SK-N-SH treated with all-trans-retinoic acid at 6 μM for 48 hours (cell line): ENCODE data around the gene ANKRD30A.

ENCODE experiments used
- ATAC-seq: fragments of 200-7000 bp; cut with Tn5 transposase; 3 replicates; pipeline ENCODE4 v1.9.1; 2020; ENCODE audit warnings: mild to moderate bottlenecking, moderate library complexity
- ARNTL ChIP-seq: fragments of 450-650 bp; formaldehyde crosslinking; IDR thresholded peaks from 2 replicates; pipeline ENCODE4 v1.5.0; 2020; ENCODE audit warnings: low read depth, mild to moderate bottlenecking, moderate library complexity, borderline replicate concordance
- BACH2 ChIP-seq: fragments of 250-450 bp; sonication (Bioruptor Pico); IDR thresholded peaks from 2 replicates; pipeline ENCODE4 v1.9.0; 2021; ENCODE audit warnings: mild to moderate bottlenecking, borderline replicate concordance
- CREB5 ChIP-seq: fragments of 250-450 bp; sonication (Bioruptor Pico); IDR thresholded peaks from 2 replicates; pipeline ENCODE4 v1.5.1; 2020; ENCODE audit warnings: low read depth, mild to moderate bottlenecking, moderate library complexity
- CSRNP3 ChIP-seq: fragments of 250-450 bp; sonication (Bioruptor Pico); IDR thresholded peaks from 2 replicates; pipeline ENCODE4 v1.5.1; 2021; ENCODE audit warnings: mild to moderate bottlenecking, moderate library complexity
- ESRRG ChIP-seq: fragments of 250-450 bp; sonication (Bioruptor Pico); IDR thresholded peaks from 2 replicates; pipeline ENCODE4 v1.6.1; 2021; ENCODE audit warnings: mild to moderate bottlenecking
- GLIS3 ChIP-seq: fragments of 250-450 bp; sonication (Bioruptor Pico); IDR thresholded peaks from 2 replicates; pipeline ENCODE4 v1.5.0; 2020; ENCODE audit warnings: mild to moderate bottlenecking, moderate library complexity
- ISL1 ChIP-seq: fragments of 250-450 bp; sonication (Bioruptor Pico); IDR thresholded peaks from 2 replicates; pipeline ENCODE4 v2.1.2; 2022; ENCODE audit warnings: mild to moderate bottlenecking, moderate library complexity
- OSR1 ChIP-seq: fragments of 250-450 bp; sonication (Bioruptor Pico); IDR thresholded peaks from 2 replicates; pipeline ENCODE4 v1.8.0; 2022; ENCODE audit warnings: moderate library complexity, mild to moderate bottlenecking, inconsistent platforms
- PATZ1 ChIP-seq: fragments of 250-450 bp; sonication (Bioruptor Pico); IDR thresholded peaks from 2 replicates; pipeline ENCODE4 v1.8.0; 2020; ENCODE audit warnings: mild to moderate bottlenecking, moderate library complexity, borderline replicate concordance
- POU6F1 ChIP-seq: fragments of 250-450 bp; sonication (Bioruptor Pico); IDR thresholded peaks from 2 replicates; pipeline ENCODE4 v1.8.0; 2021; ENCODE audit warnings: low read depth, mild to moderate bottlenecking, moderate library complexity, borderline replicate concordance
- PPARA ChIP-seq: fragments of 250-450 bp; sonication (Bioruptor Pico); IDR thresholded peaks from 2 replicates; pipeline ENCODE4 v1.5.0; 2020; ENCODE audit warnings: mild to moderate bottlenecking, borderline replicate concordance
- RARB ChIP-seq: fragments of 250-450 bp; sonication (Bioruptor Pico); IDR thresholded peaks from 2 replicates; pipeline ENCODE4 v1.8.0; 2021; ENCODE audit warnings: mild to moderate bottlenecking, moderate library complexity
- SNAI2 ChIP-seq: fragments of 250-450 bp; sonication (Bioruptor Pico); IDR thresholded peaks from 2 replicates; pipeline ENCODE4 v1.5.0; 2020; ENCODE audit warnings: mild to moderate bottlenecking, moderate library complexity
- TCF4 ChIP-seq: fragments of 250-450 bp; sonication (Bioruptor Pico); IDR thresholded peaks from 2 replicates; pipeline ENCODE4 v1.8.0; 2021; ENCODE audit warnings: mild to moderate bottlenecking, moderate library complexity, borderline replicate concordance
- TOX ChIP-seq: fragments of 250-450 bp; sonication (Bioruptor Pico); IDR thresholded peaks from 2 replicates; pipeline ENCODE4 v1.8.0; 2021; ENCODE audit warnings: mild to moderate bottlenecking, moderate library complexity, borderline replicate concordance
- TSHZ2 ChIP-seq: fragments of 250-450 bp; sonication (Bioruptor Pico); IDR thresholded peaks from 2 replicates; pipeline ENCODE4 v1.5.0; 2020; ENCODE audit warnings: mild to moderate bottlenecking, moderate library complexity
- ZC3H10 ChIP-seq: fragments of 250-450 bp; sonication (Bioruptor Pico); IDR thresholded peaks from 2 replicates; pipeline ENCODE4 v1.5.1; 2021; ENCODE audit warnings: mild to moderate bottlenecking, moderate library complexity
- ZFP3 ChIP-seq: fragments of 250-450 bp; sonication (Bioruptor Pico); IDR thresholded peaks from 2 replicates; pipeline ENCODE4 v1.5.0; 2020; ENCODE audit warnings: mild to moderate bottlenecking, moderate library complexity
- ZFP30 ChIP-seq: fragments of 450-650 bp; formaldehyde crosslinking; IDR thresholded peaks from 2 replicates; pipeline ENCODE4 v1.5.0; 2022; ENCODE audit warnings: mild to moderate bottlenecking, moderate library complexity
- ZNF565 ChIP-seq: fragments of 450-650 bp; formaldehyde crosslinking; conservative IDR thresholded peaks from 2 replicates; pipeline ENCODE4 v1.5.0; 2020; ENCODE audit warnings: low read depth, mild to moderate bottlenecking, moderate library complexity
- ZNF70 ChIP-seq: fragments of 450-650 bp; formaldehyde crosslinking; IDR thresholded peaks from 2 replicates; pipeline ENCODE4 v1.5.0; 2020; ENCODE audit warnings: mild to moderate bottlenecking, moderate library complexity
- ZNF8 ChIP-seq: fragments of 450-650 bp; formaldehyde crosslinking; IDR thresholded peaks from 2 replicates; pipeline ENCODE4 v1.5.0; 2020; ENCODE audit warnings: mild to moderate bottlenecking, moderate library complexity

Gene ANKRD30A

GRCh38 chr10:37263304-37263703, 137.9 kb downstream of the ANKRD30A start:
- ATAC-seq: no peak
- no peak for TF ChIP-seq ISL1 (CRISPR knock-in tag)
- TF ChIP-seq TSHZ2 (CRISPR knock-in tag): no peak
- TF ChIP-seq ZFP3: no peak
- TF ChIP-seq ARNTL: no peak
- TF ChIP-seq RARB (CRISPR knock-in tag): no peak

GRCh38 chr10:37268266-37268665, 142.9 kb downstream of the ANKRD30A start:
- TF ChIP-seq CREB5 (CRISPR knock-in tag) (no peak), PATZ1 (CRISPR knock-in tag) (no peak), ZNF565 (CRISPR knock-in tag) (no peak), ZNF8 (no peak), SNAI2 (CRISPR knock-in tag) (no peak), TOX (CRISPR knock-in tag) (no peak), ESRRG (CRISPR knock-in tag) (no peak), ARNTL (no peak), PPARA (no peak), ZFP30 (no peak), OSR1 (CRISPR knock-in tag) (no peak), ZNF70 (CRISPR knock-in tag) (no peak), ZC3H10 (CRISPR knock-in tag) (no peak), BACH2 (no peak), RARB (CRISPR knock-in tag) (no peak), TSHZ2 (CRISPR knock-in tag) (no peak), TCF4 (CRISPR knock-in tag) (no peak), GLIS3 (CRISPR knock-in tag) (no peak), POU6F1 (CRISPR knock-in tag) (no peak)
- TF ChIP-seq, all 23 proteins: peak for 0
- no peak for ATAC-seq

- TF ChIP-seq OSR1 (CRISPR knock-in tag) (no peak), ZFP30 (no peak), ESRRG (CRISPR knock-in tag) (no peak), ZNF70 (CRISPR knock-in tag) (no peak), CSRNP3 (CRISPR knock-in tag) (no peak), ZNF8 (no peak), BACH2 (no peak), SNAI2 (CRISPR knock-in tag) (no peak), TOX (CRISPR knock-in tag) (no peak), ZNF565 (CRISPR knock-in tag) (no peak), ZFP3 (no peak), TCF4 (CRISPR knock-in tag) (no peak), CREB5 (CRISPR knock-in tag) (no peak), ZC3H10 (CRISPR knock-in tag) (no peak)
Measured at GRCh38 chr10:37269554-37270256, 144.3 kb downstream of the ANKRD30A start.

More at GRCh38 chr10:37269554-37270256, 144.3 kb downstream of the ANKRD30A start:
- ATAC-seq: no peak
